SIG-M5 treated with dmso at 0.1 percent for 504 hours (cell line): ENCODE results near the gene RANBP1.
A peak's percentile ranks its signal among the peaks of the same experiment; 100 is the strongest.
"Not testable (repeated sequence)": the region's sequence is repeated elsewhere in the genome, so short reads cannot be mapped to it uniquely, and the experiment has no call there.

ENCODE experiments used
- DNase-seq: peaks from one replicate; lab custom pipeline; 2025; ENCODE audit not compliant: unreplicated experiment; lab: John Stamatoyannopoulos, UW

The RANBP1 gene

GRCh38 chr22:20115691-20116375 lies at the start of gene RANBP1:
Gene RANBP1, plus strand, starts transcription at chr22:20116104. Its CDS starts 81 bp downstream, at chr22:20116185.
- DNase-seq = no peak

GRCh38 chr22:20066617-20067383 lies 49.1 kb upstream of the RANBP1 start:
- no peak for DNase-seq

DNA sequence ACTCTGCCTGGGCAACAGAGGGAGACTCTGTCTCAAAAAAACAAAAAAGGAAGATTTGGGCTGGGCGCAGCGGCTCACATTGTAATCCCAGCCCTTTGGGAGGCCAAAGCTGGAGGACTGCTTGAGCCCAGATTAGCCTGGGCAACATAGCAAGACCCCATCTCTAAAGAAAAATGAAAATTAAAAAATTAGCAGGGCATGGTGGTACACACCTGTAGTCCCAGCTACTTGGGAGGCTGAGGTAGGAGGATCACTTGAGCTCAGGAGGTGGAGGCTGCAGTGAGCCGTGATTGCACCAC lies 48.6 kb upstream of the RANBP1 start:
- not testable (repeated sequence) for DNase-seq

GRCh38 chr22:20068640-20069039 lies 47.3 kb upstream of the RANBP1 start:
- DNase-seq = no peak

GRCh38 chr22:20069331-20070042 lies 46.4 kb upstream of the RANBP1 start:
- no peak for DNase-seq

- DNase-seq = no peak
These were observed 44.4 kb upstream of the RANBP1 start for GRCh38 chr22:20071524-20071972.

DNA sequence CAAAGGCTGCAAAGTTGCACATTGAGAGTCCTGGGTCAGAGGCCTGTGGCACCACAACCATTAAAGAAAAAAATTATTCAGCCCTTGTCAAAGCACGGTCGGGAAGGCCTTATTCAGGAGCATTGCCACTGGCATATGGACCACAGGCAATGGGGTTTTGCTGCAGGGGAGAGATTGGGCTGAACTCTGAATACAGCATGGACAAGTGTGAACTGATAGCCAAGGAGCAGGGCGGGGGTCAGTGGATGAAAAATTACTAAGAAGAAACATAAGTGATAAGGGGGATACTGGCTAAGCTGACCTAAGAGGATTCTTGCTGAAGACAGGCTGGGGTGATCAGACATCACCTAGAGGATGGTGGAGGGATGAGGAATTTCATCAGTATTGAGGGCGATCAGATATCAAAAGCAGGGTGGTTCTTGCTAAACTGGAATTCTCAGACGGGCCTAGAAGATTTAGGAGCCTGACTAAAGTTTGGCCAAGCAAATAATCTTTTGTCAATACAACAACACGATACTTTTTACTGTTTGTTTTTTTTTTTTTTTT lies 39.2 kb upstream of the RANBP1 start:
- no peak for DNase-seq

- DNase-seq = peak; percentile 84
These were observed 36.0 kb upstream of the RANBP1 start, which contains the start of gene DGCR8 for GRCh38 chr22:20079745-20080444. Gene DGCR8, plus strand, starts transcription at chr22:20080241. Its CDS starts 5,723 bp downstream, at chr22:20085964.

DNA sequence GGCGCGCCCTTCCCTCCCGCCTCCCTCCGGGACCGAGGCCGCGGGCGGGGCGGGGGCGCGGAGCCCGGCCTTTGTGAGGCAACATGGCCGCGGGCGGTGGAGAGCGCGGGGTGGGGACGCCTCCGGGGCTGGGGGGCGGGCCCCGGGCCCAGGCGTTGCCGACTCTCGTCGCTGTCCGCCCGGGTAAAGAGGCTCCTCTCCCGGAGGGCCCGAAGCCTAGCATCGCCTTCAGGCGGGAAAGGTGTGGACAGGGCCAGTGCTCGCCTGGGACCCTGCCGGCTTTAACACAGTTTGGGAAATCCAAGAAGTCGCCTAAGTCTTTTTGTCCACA lies 35.5 kb upstream of the RANBP1 start:
- peak; percentile 54 for DNase-seq

- DNase-seq = no peak
These were observed 34.9 kb upstream of the RANBP1 start for GRCh38 chr22:20080776-20081654.

DNA sequence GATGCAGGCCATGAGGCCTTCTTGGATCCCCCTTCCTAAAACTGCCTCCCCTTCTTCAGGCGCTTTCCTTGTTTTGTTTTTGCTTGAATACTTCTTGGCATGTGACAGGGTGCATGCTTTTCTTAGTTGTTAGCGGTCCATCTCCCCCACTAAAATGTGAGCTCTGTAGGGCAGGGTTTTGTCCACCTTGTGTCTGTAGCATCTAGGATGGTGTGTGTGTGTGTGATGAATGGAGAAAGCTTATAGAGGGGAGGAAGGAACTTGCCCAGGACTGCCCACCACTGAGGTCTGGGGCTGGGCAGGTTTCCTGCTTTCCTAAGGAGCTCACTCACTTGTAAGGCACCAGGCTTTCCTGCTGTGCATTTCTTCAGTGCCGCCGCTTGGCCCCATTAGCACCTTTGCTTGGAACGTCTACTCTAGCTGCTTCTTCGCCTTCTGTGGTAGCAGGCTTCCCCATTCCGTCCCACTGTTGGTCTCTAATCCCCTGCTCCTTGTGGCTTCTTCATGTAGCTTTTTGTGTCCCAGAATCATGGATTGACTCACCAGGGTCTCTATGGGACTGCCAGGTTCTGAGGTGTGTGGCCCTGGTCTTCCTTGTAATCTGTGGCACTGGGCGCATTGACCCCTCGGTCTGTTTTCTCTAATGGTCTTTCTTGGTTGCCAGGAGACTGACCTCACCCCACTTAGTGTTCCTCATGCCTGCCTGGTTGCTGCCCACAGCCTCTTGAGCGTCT lies 32.6 kb upstream of the RANBP1 start:
- no peak for DNase-seq

DNA sequence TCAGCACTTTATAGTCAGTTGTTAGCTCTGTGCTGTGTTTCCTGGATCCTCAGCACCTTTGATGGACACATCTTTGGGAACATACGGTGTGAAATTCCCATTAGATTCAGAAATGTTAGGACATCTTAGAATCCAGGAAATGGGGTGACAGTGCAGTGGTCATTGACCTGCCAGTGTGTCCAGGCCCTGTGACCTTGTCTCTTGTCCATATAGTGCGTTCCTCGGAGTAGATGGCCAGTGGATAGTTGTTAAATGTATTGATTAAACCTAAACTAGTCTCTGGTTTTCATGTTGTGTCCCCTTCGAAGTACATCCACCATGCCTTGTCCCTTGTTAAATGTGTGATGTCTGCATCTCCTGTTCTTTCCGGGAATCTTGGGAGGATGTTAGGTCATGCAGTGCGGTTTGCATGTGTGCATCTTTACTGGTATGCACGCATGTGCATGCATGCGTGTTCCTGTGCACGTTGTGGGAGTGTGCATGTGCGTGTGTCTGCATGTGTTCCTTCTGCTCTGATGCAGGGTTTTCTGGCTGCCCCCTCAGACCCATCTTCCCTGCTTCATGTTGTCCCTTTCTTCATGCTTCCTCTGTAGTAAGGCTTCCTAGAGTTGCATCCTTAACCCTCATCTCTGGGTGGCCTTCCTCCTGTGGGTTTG lies 31.9 kb upstream of the RANBP1 start:
- no peak for DNase-seq

DNA sequence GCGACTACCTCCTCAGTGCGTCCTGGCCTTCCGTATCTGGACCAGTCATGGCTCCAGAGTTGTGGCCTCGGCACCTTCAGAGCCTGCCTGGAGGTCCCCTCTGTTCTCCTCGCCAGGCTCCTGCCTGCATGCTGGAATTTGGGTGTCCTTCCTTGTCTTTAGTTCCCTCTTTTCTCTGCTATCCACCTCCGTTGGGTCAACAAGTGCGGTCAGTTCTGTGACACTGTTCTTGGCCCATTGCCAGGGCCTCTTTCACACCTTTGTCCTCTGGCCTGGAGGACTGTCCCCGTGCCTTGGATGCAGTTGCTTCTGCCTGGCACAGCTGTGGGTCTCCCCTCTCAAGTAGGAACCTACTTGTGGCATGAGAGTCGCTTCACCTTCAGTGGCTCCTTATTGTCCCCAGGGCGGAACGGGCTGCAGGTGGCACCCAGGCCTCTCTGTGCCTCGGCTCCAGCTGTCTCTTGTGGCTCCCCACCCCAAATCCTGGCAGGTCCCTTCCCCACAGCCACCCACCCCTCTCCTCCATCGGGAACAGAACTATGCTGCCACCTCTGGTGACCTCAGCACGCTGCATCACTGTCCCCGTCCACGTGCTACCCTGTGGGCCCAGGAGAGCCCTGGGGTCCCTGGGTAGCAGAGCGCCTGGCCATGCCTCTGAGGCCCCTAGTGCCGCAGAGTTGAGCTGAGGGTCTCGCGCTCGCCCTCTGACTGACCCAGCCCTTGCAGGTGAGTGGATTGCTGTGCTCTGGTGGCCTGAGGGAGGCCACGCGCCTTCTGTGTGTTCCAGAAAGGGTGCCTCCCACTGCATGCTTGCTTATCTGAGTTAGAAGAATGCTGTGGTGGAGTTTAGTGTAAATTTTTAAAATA lies 31.1 kb upstream of the RANBP1 start:
- peak; percentile 16 for DNase-seq

DNA sequence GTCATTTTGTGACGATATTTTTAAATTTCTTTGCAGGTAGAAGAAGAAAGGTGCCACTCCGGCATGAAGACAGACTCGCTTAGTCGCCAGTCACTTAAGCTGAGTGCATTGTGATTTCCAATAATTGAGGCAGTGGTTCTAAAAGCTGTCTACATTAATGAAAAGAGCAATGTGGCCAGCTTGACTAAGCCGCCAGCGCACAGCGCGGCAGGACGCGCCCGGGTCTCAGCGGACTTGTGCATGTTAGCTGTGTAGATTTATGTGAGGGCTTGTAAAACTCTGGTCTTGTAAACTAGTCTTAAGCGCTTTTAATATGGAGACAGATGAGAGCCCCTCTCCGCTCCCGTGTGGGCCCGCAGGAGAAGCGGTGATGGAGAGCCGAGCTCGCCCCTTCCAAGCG lies 30.3 kb upstream of the RANBP1 start:
- no peak for DNase-seq

DNA sequence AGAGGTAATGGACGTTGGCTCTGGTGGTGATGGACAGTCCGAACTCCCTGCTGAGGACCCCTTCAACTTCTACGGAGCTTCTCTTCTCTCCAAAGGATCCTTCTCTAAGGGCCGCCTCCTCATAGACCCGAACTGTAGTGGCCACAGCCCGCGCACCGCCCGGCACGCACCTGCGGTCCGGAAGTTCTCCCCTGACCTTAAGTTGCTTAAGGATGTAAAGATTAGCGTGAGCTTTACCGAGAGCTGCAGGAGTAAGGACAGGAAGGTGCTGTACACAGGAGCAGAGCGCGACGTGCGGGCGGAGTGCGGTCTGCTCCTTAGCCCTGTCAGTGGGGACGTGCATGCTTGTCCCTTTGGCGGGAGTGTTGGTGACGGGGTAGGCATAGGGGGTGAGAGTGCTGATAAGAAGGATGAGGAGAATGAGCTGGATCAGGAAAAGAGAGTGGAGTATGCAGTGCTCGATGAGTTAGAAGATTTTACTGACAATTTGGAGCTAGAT lies 29.8 kb upstream of the RANBP1 start:
- no peak for DNase-seq

DNA sequence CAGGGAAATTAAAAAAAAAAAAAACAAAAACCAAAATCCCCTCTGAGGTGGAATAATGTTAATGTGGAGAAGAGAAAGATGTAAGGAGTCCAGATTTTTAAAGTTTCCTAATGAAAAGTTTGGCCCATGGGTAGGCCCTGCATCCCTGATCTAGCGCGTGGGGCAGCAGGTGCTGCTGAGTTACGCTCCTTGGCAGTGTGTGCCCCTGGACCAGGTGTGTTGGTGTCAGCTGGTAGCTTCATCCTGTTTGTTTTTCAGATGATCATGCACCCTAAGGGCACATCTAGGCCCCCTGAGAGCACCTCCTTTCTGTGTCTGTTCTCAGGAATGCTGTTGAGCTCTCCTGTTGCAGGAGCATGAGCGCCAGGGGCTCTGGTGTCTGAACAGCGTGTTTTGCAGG lies 29.1 kb upstream of the RANBP1 start:
- no peak for DNase-seq

GRCh38 chr22:20087319-20088262 lies 28.3 kb upstream of the RANBP1 start:
- no peak for DNase-seq
